NOMO-1 treated with DMSO at 0.1 percent for 48 hours (cell line): ENCODE results near the gene SPHK1.
A peak's percentile ranks its signal among the peaks of the same experiment; 100 is the strongest.

Experiments used
- DNase-seq: peaks from one replicate; lab custom pipeline; 2025; ENCODE audit not compliant: unreplicated experiment; lab: John Stamatoyannopoulos, UW

SPHK1 gene

DNA sequence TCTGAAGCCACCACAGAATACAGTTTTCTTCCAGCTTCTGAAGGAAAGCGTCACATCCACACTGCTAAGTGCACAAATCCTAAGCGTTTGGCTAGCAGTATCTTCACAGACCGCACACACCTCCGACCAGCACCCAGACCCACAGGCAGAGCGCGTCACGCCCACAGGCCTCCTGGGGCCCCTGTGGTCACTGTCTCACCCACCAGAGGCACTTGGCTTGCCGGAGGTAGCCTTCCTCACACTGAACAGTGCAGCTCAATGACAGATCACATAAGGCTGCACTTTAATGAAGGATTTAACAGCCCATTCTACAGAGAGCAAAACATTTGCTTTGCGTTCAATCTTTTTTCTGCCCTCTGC is 21.2 kb downstream of the SPHK1 start:
- no peak for DNase-seq

DNA sequence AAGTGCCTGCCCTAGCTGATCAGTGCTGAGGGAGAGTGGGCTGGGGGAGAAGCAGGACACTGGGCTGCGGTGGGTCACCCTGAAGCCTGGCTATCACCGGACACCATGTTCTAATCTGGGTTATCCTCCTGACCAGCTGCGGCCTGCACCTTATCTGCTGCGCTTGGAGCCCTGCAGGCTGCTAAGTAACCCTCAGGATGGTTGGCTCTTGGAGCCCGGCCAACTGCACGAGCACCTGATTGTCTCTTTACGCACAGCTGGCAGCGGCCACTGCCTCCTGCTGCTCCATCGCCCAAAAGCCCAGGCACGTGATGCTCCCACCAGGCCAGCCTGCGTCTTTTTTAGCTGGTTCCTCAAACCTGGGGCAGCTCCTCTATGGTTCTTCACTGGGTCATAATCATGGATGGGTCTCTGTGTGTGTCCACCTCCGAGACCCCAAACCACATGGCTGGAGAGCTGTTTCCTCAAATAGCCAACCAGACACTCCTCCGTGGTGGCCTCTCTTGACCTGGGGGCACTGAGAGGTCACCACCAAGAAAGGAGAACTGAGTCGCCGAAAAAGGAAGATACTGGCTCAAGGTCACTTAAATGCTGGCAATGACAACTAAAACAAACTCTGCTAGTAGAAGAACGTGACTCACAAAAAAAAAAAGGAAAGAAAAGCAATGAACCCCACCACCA is 21.7 kb downstream of the SPHK1 start:
- peak; percentile 89 for DNase-seq

DNA sequence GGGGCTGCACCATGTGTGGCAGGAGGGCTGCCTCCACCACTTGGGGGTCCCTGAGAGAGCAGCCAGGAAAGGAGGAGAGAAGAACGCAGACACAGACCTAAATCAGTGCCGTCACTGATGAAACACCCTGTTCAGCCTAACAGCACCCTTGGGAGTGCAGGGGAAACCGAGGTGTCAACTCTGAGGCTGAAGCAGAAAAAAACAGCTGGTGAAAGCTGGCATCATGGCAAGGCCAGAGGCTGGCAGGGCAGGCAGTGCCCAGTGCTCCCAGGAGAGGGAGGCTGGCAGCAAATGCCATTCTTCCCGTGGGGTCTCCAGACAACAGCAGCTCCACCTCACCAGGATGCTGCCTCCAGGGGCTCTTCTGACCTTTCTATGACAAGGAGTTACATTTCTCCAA is 23.1 kb downstream of the SPHK1 start:
- DNase-seq, result no peak

DNA sequence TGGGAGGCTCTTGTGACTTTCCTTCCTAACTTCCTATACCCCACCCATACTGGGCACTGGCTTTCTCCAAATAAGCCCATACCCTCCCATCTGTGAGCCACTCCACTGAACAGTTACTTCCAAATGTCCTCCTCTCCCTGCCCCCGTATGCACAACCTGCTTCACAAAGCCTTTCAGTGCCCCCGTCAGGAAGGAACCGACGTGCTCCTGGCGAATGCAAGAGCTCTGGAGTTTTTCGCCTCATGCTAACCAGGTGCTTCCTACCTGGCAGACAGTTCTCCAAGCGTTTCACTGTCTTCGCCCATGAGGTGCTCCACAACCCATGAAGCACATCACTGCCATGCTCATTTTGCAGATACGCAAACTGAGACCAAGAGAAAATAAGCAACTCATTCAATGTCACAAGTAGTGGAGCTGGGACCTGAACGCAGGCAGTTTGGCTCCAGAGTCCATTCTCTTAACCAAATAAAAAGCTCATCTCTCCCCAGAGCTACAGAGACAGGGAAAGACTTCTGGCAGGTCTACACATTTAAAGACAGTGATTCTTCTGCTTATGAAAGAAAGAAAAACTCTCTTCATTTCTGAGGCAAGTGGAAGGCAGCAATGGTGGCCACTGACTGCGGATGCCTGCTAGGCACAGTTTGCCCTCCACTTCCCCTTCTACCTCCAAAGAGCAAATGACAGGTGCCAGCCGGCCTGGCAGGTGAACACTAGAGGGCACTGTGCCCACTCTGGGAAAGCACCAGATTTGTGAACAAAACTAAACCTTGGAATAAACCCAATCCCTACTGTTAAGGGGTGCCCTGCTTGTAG is 23.8 kb downstream of the SPHK1 start:
- DNase-seq, result peak; percentile 70

DNA sequence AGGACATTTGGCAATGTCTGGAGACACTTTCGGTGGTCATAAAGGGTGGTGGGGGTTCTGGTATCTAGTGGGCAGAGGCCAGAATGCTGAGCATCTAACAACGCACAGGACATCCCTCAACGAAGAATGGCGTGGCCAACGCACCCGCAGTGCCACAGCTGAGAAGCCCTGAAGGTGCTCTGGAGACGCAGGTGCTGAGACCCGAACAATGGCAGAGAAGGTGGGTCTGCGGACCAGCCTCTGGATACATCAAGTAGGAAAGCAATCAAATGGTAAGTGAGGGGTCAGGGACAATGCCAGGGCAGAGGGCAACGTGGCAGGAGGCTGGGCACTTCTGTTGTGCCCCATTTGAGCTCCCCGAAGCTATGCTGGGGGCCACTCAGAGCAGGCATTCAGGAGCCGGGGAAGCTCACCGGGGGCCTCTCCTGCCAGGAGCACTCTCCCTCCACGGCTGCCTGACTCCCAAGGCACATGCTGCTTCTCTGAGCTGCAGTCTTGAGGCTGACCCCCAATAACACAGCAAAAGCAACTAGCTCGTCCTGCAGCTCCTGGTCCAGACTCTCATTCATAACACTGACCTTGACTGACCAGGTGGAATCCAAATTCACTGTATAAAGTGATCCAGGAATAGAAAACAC is 26.0 kb downstream of the SPHK1 start:
- DNase-seq, result no peak

DNA sequence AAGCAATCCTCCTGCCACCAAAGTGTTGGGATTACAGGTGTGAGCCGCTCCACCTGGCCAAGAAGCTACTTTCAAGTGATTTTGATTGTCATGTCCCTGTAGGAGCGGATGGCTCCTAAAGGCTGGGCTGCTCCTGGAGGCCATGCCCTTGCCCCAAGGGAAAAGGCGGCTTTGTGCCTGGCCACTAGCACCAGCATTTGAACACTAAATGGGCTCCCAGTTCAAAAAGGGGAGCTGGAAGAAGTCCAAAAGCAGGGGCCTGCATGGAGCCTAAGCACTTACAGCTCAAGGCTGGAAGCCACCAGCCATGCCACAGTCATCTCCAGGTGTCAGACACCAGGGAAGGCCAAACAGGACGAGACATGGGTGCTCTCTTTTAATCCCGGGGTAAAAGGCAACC is 26.8 kb downstream of the SPHK1 start:
- no peak for DNase-seq

DNA sequence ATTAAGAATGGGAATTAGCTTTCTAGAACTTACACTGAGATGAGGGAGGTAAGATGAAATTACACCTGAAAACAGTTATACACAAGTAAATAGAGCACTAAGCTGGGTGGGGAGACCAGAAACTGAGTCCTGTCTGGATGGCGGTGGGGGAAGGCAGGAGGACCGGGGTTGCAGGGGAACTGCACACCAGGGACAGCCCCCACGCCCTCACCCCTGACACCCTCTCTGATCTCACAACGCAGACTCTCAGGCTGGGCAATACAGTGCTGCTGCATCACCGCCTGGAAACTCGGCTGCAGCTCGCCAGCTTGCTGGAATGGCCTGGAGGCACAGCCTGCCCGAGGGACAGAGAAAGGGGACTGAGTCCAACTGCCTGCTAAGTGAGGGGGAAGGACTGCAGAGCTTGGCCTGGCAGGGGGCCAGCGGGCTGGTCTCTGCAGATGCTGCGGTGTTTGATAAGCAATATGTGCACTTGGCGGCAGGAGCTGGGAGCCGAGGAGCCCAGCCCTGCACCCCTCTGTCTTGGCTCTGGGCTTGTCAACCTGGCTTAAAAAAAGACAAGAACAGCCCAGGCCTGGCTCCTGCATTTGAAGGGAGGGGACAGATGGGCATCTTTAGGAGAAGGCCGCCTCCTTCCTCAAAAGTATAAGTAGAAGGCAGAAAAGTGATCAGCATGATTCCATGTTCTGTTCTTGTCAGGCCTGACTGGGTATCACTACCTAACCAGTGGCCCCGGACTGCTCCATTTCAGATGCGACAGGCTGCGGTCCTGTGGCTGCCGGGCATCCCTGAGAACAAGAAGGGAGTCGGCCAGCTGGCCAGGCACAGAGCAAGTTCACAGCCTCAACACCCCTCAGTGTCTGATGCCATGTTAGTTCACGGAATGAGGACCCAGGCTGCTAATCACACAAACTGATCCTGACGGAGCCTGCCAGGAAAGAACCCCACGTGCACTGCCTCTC is 30.2 kb downstream of the SPHK1 start:
- no peak for DNase-seq

DNA sequence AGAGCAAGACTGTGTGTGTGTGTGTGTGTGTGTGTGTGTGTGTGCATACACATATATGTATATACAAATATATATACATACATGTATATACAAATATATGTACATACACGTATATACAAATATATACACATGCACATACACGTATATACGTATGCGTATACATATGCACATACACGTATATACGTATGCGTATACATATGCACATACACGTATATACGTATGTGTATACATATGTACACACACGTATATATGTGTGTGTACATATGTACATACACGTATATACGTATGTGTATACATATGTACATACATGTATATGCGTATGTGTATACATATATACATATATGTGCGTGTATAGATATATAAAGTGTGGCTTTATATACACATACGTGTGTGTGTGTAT is 31.4 kb downstream of the SPHK1 start:
- DNase-seq, result no peak

DNA sequence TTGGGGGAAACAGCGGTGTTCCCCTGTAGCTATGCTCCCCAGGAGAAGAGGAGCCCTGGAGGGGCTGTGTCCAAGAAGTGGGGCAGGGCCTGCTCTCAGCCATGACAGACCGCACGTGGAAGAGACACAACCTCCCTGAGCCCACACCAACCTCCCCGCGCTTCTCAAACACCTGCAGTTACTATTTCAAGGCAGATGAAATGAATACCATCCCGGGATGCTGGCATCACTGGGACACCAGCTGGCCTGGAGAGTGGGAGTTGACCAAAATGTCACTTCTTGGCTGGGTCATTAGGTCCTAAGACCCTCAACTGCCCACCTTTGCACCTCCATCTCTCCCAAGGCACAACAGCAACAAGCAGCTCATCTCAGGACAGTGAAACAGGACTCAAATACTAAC is 32.0 kb downstream of the SPHK1 start:
- DNase-seq, result no peak

DNA sequence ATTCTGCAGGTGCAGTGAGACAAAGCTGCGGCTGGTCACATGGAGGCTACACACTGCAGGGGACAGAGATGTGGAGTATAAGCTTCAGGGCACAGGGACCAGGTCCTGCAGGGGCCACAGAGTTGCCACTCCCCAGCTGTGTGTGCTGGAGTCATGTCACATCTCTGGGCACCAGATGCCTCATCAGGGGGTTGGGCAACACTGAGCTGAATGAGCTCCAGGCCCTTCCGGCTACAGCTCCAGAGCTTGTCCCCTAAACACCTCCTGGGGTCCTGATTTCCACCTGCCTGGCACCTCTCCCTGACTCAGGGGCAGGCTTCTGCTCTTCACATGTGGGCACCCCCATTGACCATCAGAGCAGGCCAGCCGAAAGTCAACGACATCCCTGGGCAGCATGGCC is 32.5 kb downstream of the SPHK1 start:
- no peak for DNase-seq

DNA sequence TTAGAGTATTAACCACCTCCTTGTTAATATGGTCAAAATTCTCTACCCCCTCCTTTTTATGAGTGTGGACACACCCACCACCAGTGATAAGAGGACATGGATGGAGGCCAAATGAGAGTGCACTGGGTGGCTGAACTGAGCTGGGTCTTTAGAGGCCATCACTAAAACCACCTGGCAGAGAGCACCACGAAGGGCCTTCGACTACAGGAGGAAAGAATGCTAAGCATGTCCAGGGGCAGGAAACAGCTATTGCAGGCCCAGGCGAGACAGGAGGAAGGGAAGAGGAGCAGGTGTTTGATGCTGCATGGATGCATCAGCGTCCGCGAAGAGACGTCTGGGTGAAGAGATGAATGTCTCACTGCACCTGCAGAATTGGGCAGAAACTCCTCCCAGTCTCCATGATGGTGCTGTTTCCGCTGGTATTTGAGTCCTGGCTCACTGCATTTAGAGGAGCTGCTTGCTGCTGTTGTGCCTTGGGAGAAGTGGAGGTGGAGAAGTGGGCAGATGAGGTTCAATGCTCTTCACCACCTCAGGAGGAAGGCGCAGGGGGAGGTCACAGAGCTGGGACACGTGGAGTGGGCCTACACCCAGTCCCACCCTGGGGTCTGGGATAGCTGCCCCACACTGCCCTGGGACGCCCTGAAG is 33.2 kb downstream of the SPHK1 start:
- DNase-seq, result no peak

DNA sequence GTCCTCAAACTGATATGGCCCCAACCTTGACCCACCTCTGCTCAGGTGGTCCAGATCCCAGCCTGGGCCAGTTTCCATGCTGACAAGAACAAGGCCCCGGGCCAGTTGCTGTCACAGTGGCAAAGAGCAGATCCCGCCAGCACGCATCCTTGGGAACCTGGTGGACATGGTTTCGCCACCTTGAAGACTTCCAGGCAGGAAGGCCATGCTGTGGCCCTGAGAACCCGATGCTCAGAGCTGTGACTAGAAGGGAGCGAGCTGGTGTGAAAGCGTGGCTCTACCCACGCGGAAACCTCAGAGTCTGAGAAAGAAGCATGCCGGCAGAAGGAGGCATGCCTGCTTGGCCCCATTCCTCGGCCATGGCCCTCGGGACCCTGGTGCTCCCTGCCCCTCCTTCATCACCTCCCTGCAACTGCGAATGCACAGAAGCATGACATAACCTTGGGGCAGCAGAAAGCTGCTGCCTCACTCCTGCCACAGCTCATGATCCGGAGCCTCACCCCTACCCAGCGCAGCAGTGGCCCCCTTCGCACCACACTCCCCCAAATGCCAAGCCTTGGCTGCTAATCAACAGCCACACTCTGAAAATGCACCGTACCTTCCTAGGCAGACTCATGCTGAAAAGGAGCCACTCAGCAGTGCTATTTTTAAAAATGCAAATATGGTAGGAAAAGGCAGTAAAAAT is 35.3 kb downstream of the SPHK1 start:
- DNase-seq, result no peak

DNA sequence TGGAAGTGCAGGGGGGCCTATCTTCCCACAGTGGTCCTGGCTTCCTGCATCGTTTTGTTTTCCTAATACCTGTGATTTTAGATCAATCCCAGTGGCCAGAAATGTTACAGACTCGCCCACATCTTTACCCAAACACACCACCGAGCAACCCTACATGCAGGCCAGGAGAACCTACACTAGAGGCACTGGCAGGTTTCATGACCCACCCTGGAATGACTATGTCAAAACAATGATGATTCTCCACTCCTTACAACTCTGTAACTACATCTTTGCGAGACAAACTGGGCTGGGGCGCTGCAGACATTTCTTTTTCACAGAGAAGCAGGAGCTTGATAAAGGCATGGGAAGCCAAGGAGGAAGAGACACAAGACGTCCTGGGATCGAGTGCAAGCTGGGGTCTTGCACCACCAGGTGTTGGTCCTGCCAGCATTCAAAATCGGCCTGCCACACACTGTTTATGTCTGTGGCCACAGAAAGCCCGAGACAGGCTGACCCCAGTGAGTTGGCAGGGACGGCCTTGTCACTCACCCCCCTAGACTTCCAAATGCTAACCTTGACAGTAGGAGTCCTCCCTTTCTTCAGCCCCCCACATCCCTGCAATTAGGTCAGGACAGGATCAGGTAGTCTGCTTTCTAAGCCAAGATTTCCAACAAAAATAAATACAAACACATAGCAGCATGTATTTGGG is 36.1 kb downstream of the SPHK1 start:
- DNase-seq, result no peak

DNA sequence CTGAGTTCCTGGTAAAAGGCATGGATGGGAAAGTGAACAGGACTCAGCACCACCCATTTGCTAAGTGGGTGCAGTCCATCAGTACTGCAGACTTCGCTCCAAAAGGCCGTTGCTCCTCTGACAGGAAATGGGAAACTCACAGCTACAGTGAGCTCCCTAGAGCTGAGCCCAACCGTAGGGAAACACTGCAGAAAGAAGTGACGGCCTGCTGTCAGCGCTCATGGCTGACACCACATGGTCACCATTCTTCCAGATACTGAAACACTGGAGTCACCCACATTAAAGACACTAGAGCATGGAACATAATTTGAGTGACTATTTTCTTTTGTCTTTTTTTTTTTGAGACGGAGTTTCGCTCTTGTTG is 36.6 kb downstream of the SPHK1 start:
- DNase-seq, result no peak

DNA sequence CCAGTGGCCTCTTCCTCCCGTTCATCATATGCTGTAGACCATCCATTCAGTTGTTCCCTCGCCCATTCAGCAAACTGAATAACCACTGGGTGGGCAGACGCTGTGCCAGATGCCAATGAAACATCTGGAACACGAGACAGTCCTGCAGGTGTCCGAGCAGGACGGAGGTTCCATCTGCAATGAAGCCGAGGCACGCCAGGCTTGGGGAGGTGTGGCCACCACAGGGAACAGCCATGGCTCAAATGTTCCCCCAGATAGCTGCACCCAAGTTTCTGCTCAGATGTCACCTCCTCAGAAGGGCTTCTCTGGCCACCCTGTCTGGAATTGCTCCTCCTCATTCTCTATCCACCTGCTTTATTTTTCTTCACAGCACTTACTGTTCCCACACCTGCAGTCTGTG is 38.0 kb downstream of the SPHK1 start:
- no peak for DNase-seq

DNA sequence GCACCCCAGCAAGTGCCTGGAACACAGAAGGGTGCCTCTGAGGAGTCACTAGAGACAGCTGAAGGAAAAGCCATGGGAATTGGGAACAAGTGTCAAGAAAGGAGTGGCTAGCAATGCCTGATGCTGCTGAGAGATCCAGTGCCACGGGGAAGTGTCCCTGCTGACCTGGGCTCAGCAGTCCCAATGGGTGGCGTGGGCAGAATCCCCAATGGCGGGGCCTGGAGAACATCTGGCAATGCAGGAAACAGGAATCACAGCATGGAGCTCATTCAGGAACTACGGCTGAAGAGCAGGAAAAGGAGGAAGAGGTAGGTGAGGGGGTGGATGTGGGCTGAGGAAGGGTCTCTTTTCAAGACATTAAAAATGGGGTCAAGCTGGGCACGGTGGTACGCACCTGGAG is 38.5 kb downstream of the SPHK1 start:
- DNase-seq, result no peak

DNA sequence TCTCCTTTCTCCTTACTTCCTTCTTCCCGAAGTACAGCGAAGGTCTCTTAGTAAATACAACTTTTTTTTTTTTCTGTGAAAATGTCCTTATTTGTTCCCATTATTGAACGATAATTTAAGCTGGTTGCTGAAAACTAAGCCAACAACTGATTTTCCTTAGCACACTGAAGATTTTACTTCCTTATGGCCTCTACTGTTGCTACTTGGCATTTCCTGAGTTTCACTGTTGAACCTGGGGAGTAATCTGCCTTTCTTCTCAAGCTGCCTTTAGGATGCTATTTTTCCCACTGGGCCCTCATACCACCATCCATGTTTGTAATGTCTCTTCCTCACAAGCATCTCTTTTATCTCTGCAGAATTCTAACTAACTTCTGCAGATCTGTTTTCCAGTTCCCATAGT is 42.4 kb downstream of the SPHK1 start:
- no peak for DNase-seq

DNA sequence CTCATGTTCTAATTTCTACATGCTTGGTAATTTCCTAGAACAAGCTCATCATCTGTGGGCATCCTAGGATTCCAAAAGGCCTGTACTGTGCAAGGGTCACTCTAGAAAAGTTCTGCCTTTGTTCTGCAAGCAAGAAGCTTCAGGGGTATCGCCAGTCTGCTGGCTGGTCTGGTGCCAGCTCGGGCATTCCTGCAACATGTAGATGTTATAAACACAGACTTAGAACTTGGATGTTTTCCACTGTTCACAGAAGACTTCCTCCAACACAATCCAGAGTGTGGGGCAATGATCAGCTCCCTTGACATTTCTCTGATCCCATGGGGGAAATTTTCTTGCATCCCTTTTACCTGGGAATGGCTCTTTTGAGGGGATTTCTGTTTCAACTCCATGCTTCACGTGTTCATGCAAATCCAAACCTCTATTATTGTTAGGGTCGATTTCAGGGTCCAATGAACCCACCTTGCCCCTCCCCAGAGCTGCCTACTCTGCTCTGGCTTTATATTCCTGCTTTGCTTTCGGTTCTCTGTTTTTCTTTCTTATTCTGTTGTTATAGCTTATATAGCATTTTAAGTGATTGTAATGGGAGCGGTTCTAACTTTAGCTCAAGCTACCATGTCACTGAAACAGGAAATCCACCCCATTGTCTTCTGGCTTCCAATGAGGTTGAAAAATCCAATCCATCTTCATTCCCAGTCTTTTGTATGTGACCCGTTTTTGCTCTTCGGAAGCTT is 43.3 kb downstream of the SPHK1 start:
- peak; percentile 21 for DNase-seq

DNA sequence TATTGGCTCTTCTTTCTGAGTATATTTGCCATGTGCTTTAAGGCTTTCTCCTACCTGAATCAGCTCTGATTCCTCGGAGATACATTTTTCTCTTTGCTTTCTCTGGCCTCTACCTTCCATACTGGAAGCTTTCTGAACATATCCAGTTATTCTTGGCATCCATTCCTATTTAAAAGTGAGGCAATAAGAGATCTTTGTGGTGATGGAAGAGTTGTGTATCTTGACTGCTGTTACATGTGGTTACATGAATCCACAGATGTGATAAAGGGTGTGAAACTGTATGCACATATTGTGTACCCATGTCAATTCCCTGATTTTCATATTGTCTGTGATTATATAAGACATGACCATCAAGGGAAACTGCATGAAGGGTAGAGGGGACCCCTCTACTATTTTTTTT is 44.1 kb downstream of the SPHK1 start:
- no peak for DNase-seq
